ENCODE data around the gene ZBTB43. TPM values are rescaled to one million over a fixed set of nuclear protein-coding genes. Genes with fewer than 3 reads are reported as not detected.
A peak's percentile ranks its signal among the peaks of the same experiment; 100 is the strongest.

Gene ZBTB43
- total and polyA plus RNA-seq, 2 experiments from 2014 or later, result 9.7 to 11.8 TPM

- TF ChIP-seq, protein P1, sequence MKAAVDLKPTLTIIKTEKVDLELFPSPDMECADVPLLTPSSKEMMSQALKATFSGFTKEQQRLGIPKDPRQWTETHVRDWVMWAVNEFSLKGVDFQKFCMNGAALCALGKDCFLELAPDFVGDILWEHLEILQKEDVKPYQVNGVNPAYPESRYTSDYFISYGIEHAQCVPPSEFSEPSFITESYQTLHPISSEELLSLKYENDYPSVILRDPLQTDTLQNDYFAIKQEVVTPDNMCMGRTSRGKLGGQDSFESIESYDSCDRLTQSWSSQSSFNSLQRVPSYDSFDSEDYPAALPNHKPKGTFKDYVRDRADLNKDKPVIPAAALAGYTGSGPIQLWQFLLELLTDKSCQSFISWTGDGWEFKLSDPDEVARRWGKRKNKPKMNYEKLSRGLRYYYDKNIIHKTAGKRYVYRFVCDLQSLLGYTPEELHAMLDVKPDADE (IDR thresholded peaks at IDR 0.05), result no peak
- TF ChIP-seq ZNF331 (CRISPR knock-in tag; IDR thresholded peaks at IDR 0.05; ENCODE audit: low read depth) (no peak), JUNB (IDR thresholded peaks at IDR 0.05; ENCODE audit: unreplicated experiment) (no peak), EZH2 (IDR thresholded peaks at IDR 0.05; ENCODE audit: low read depth, unreplicated experiment) (no peak), POLR2AphosphoS5 (IDR thresholded peaks at IDR 0.05; ENCODE audit: low read depth) (no peak), ZNF114 (CRISPR knock-in tag; IDR thresholded peaks at IDR 0.05) (no peak), NANOG (IDR thresholded peaks at IDR 0.05; ENCODE audit: borderline replicate concordance) (no peak)
These were observed 43.6 kb upstream of the ZBTB43 start (continued) for GRCh38 chr9:126761274-126761673.

GRCh38 chr9:126763130-126763764 is 41.6 kb upstream of the ZBTB43 start:
- Histone ChIP-seq H3K4me1 (ENCODE audit: insufficient read depth) (no peaks in the 10 kb centered on the region), H4K20me1 (replicated peaks; ENCODE audit: insufficient read depth) (no peaks in the 10 kb centered on the region), H3K79me2 (replicated peaks; ENCODE audit: insufficient read depth) (no peaks in the 10 kb centered on the region), H3F3A (replicated peaks; ENCODE audit: low read depth) (no peaks in the 10 kb centered on the region), H3K36me3 (ENCODE audit: insufficient read depth) (no peaks in the 10 kb centered on the region), H3K27ac (ENCODE audit: low read depth) (no peak overlapping the region), H3K4me2 (no peak overlapping the region), H3K27me3 (ENCODE audit: insufficient read depth) (no peaks in the 10 kb centered on the region), H3K9me2 (ENCODE audit: insufficient read depth) (no peaks in the 10 kb centered on the region), H2AFZ (peak overlapping the region; percentile 85; the same call in 1 of the 2 replicates), H3K4me3 (no peak overlapping the region)
- no peaks in the 10 kb centered on the region for H3K36me3 Mint-ChIP-seq (ENCODE audit: low read depth)
- no peaks in the 10 kb centered on the region for H3K9me3 Mint-ChIP-seq
- peaks cover 4% of the 10 kb centered on the region for H3K27me3 Mint-ChIP-seq (ENCODE audit: insufficient read depth, low read depth, poor library complexity)
- DNase-seq (ENCODE audit: low spot score), result peak; percentile 60
- H3K4me1 Mint-ChIP-seq, result no peaks in the 10 kb centered on the region
- H3K4me3 Mint-ChIP-seq, result no peak overlapping the region
- peak; percentile 80 for ATAC-seq
- H3K27ac Mint-ChIP-seq, result no peak overlapping the region
- TF ChIP-seq REST (IDR thresholded peaks at IDR 0.05; ENCODE audit: unreplicated experiment) (no peak), CTCF (conservative IDR thresholded peaks at IDR 0.05; ENCODE audit: low read depth in 2 of 2) (no peak), JUNB (IDR thresholded peaks at IDR 0.05; ENCODE audit: unreplicated experiment) (no peak), CREB1 (CRISPR knock-in tag; IDR thresholded peaks at IDR 0.05; ENCODE audit: low read depth) (no peak), EZH2phosphoT487 (IDR thresholded peaks at IDR 0.05; ENCODE audit: unreplicated experiment) (no peak), EZH2 (IDR thresholded peaks at IDR 0.05; ENCODE audit: low read depth, unreplicated experiment) (no peak), ZNF331 (CRISPR knock-in tag; IDR thresholded peaks at IDR 0.05; ENCODE audit: low read depth) (no peak), STAT1 (IDR thresholded peaks at IDR 0.05; ENCODE audit: unreplicated experiment) (no peak), NANOG (IDR thresholded peaks at IDR 0.05; ENCODE audit: borderline replicate concordance) (no peak), POLR2AphosphoS5 (IDR thresholded peaks at IDR 0.05; ENCODE audit: low read depth) (no peak)
- TF ChIP-seq, protein P1 (IDR thresholded peaks at IDR 0.05), result no peak

Measured in GM23338 (cell line).